VCaP (cell line): ENCODE measurements around the gene PHEX.

Experiments
- H3K27ac ChIP-seq: fragments of 450-650 bp; 2 replicates; pipeline ENCODE4 v1.5.1; 2017
- CTCF ChIP-seq: fragments of 450-650 bp; conservative IDR thresholded peaks from 2 replicates; pipeline ENCODE4 v1.5.1; 2017; ENCODE audit warnings: mild to moderate bottlenecking, moderate library complexity

The PHEX gene

GRCh38 chrX:21996872-21997455 lies 35.2 kb upstream of the PHEX start:
- H3K27ac ChIP-seq = no peak overlapping the region
- no peak for TF ChIP-seq CTCF

- TF ChIP-seq CTCF = no peak
- no peak overlapping the region for H3K27ac ChIP-seq
Measured at GRCh38 chrX:21998037-21998436, 34.1 kb upstream of the PHEX start.

GRCh38 chrX:22004866-22005265 lies 27.3 kb upstream of the PHEX start:
- no peak overlapping the region for H3K27ac ChIP-seq
- no peak for TF ChIP-seq CTCF

GRCh38 chrX:22012051-22012450 lies 20.1 kb upstream of the PHEX start:
- H3K27ac ChIP-seq = no peak overlapping the region
- TF ChIP-seq CTCF = no peak

- TF ChIP-seq CTCF = no peak
- no peak overlapping the region for H3K27ac ChIP-seq
Measured at GRCh38 chrX:22012931-22013330, 19.2 kb upstream of the PHEX start.

- no peak for TF ChIP-seq CTCF
- no peak overlapping the region for H3K27ac ChIP-seq
Measured at GRCh38 chrX:22015139-22015750, 16.9 kb upstream of the PHEX start.

- no peak for TF ChIP-seq CTCF
- no peak overlapping the region for H3K27ac ChIP-seq
Measured at GRCh38 chrX:22021751-22022324, 10.3 kb upstream of the PHEX start.
